WERI-Rb-1 (cell line): Measurements from ENCODE around the gene UCHL3.

Experiments
- DNase-seq: peaks from one replicate; pipeline ENCODE4 v3.0.0-alpha.2; 2020
- H3K27ac ChIP-seq: fragments of 250-450 bp; sonication (Bioruptor Pico); 2 replicates; pipeline ENCODE4 v1.5.1; 2020; ENCODE audit warnings: mild to moderate bottlenecking, moderate library complexity
- H3K27me3 ChIP-seq: fragments of 250-450 bp; sonication (Bioruptor Pico); 2 replicates; pipeline ENCODE4 v1.5.1; 2021; ENCODE audit warnings: mild to moderate bottlenecking, low read depth, moderate library complexity; ENCODE audit not compliant: insufficient read depth, severe bottlenecking
- H3K36me3 ChIP-seq: fragments of 250-450 bp; sonication (Bioruptor Pico); 2 replicates; pipeline ENCODE4 v1.5.1; 2020; ENCODE audit warnings: mild to moderate bottlenecking, moderate library complexity
- H3K4me3 ChIP-seq: 2 replicates; pipeline ENCODE4 v1.5.1; 2011; ENCODE audit warnings: low read depth, mild to moderate bottlenecking, control low read depth, low read length
- H3K9me3 ChIP-seq: fragments of 250-450 bp; sonication (Bioruptor Pico); 2 replicates; pipeline ENCODE4 v1.5.1; 2021; ENCODE audit warnings: mild to moderate bottlenecking, moderate library complexity; ENCODE audit not compliant: severe bottlenecking
- CTCF ChIP-seq: IDR thresholded peaks from 2 replicates; pipeline ENCODE4 v1.5.1; 2011; ENCODE audit warnings: low read depth, mild to moderate bottlenecking, control low read depth, inconsistent platforms, low read length

Gene UCHL3

GRCh38 chr13:75600371-75600770 is 50.8 kb downstream of the UCHL3 start:
- no peak for TF ChIP-seq CTCF
- Histone ChIP-seq H3K36me3 (no peaks in the 10 kb centered on the region), H3K27me3 (no peaks in the 10 kb centered on the region), H3K9me3 (no peaks in the 10 kb centered on the region), H3K27ac (no peak overlapping the region), H3K4me3 (no peak overlapping the region)
- DNase-seq, result no peak

- Histone ChIP-seq H3K27me3 (no peaks in the 10 kb centered on the region), H3K27ac (no peak overlapping the region), H3K9me3 (no peaks in the 10 kb centered on the region), H3K36me3 (no peaks in the 10 kb centered on the region), H3K4me3 (no peak overlapping the region)
- no peak for TF ChIP-seq CTCF
- DNase-seq, result no peak
Observed at GRCh38 chr13:75603038-75603437, 53.4 kb downstream of the UCHL3 start.

- no peak for DNase-seq
- H3K4me3 ChIP-seq, result no peak overlapping the region
- no peaks in the 10 kb centered on the region for H3K36me3 ChIP-seq
- no peak overlapping the region for H3K27ac ChIP-seq
- H3K27me3 ChIP-seq, result no peaks in the 10 kb centered on the region
- H3K9me3 ChIP-seq, result no peaks in the 10 kb centered on the region
- TF ChIP-seq CTCF, result no peak
Observed at GRCh38 chr13:75607447-75607846, 57.9 kb downstream of the UCHL3 start.

- no peak overlapping the region for H3K4me3 ChIP-seq
- no peaks in the 10 kb centered on the region for H3K9me3 ChIP-seq
Observed at GRCh38 chr13:75610466-75610865, 60.9 kb downstream of the UCHL3 start.

GRCh38 chr13:75612354-75612753 is 62.8 kb downstream of the UCHL3 start:
- TF ChIP-seq CTCF, result no peak
- Histone ChIP-seq H3K27me3 (no peaks in the 10 kb centered on the region), H3K9me3 (no peaks in the 10 kb centered on the region), H3K27ac (no peak overlapping the region), H3K36me3 (no peaks in the 10 kb centered on the region), H3K4me3 (no peak overlapping the region)
- no peak for DNase-seq

More at GRCh38 chr13:75610466-75610865, 60.9 kb downstream of the UCHL3 start:
- no peak for TF ChIP-seq CTCF
- no peak for DNase-seq
- Histone ChIP-seq H3K36me3 (no peaks in the 10 kb centered on the region), H3K27me3 (no peaks in the 10 kb centered on the region), H3K27ac (no peak overlapping the region)

- no peak for DNase-seq
- no peaks in the 10 kb centered on the region for H3K9me3 ChIP-seq
- no peak for TF ChIP-seq CTCF
- H3K36me3 ChIP-seq, result no peaks in the 10 kb centered on the region
- no peak overlapping the region for H3K27ac ChIP-seq
- no peak overlapping the region for H3K4me3 ChIP-seq
- H3K27me3 ChIP-seq, result no peaks in the 10 kb centered on the region
Observed at GRCh38 chr13:75617230-75617629, 67.6 kb downstream of the UCHL3 start.
